K562 (cell line): ENCODE data around the gene FAM240A. TPM values are rescaled to one million over a fixed set of nuclear protein-coding genes. Genes with fewer than 3 reads are reported as not detected.

Source experiments
- BRD9 ChIP-seq: fragments of 450-650 bp; IDR thresholded peaks from 2 replicates; pipeline ENCODE4 v1.6.1; 2018; ENCODE audit warnings: low read depth; ENCODE audit not compliant: partially characterized antibody
- CHD7 ChIP-seq: fragments of 200-600 bp; sonication (generic); IDR thresholded peaks from one replicate; pipeline ENCODE4 v1.6.1; 2012; ENCODE audit warnings: mild to moderate bottlenecking, low read depth, low read length, inconsistent platforms
- ETV1 ChIP-seq: fragments of 450-650 bp; conservative IDR thresholded peaks from 2 replicates; pipeline ENCODE4 v1.6.1; 2016; ENCODE audit warnings: missing genetic modification characterization, control low read depth, low read depth, missing compliant biosample characterization
- FOXO4 ChIP-seq: fragments of 450-650 bp; formaldehyde crosslinking; IDR thresholded peaks from 2 replicates; pipeline ENCODE4 v1.4.0; 2020; ENCODE audit warnings: mild to moderate bottlenecking, moderate library complexity
- TOE1 ChIP-seq, 2 experiments: fragments of 450-650 bp in 1 of 2; sonication (generic) in 1 of 2; formaldehyde crosslinking in 1 of 2; IDR thresholded peaks; 2 replicates each; pipeline versions ENCODE4 v1.7.1 to v1.8.0; 2016 to 2022; ENCODE audit warnings: borderline replicate concordance in 2 of 2, mild to moderate bottlenecking in 2 of 2, antibody characterized with exemption in 1 of 2, inconsistent platforms in 1 of 2, low read depth in 1 of 2, missing genetic modification reagents in 1 of 2, moderate library complexity in 1 of 2
- ZBTB9 ChIP-seq: fragments of 450-650 bp; formaldehyde crosslinking; IDR thresholded peaks from 2 replicates; pipeline ENCODE4 v1.4.0; 2020; ENCODE audit warnings: mild to moderate bottlenecking, moderate library complexity
- ZNF12 ChIP-seq: sonication (generic); formaldehyde crosslinking; IDR thresholded peaks from 2 replicates; pipeline ENCODE4 v1.4.0; 2020; ENCODE audit warnings: mild to moderate bottlenecking, missing genetic modification reagents
- polyA plus RNA-seq, 8 experiments: library from polyadenylated mRNA; depleted of rRNA in 4 of 8; stranded (reverse) in 5 of 8; unstranded in 3 of 8; fragments of >200 nt; fragmentation: Nextera tagmentation in 2 of 8; fragmentation: Illumina TruSeq in 1 of 8; extraction: Ambion mirVana in 2 of 8; extraction: Trizol in 1 of 8; gene quantifications; 2 replicates each; pipeline versions ENCODE4 v1.2.1 to v1.2.3, GENCODE V29; 2011 to 2014; ENCODE audit warnings: inconsistent platforms in 1 of 8, missing spikeins in 1 of 8
- total RNA-seq, 7 experiments: library from RNA; depleted of rRNA in 6 of 7; stranded (reverse); fragments of >200 nt in 6 of 7; fragmentation: Illumina TruSeq in 2 of 7; extraction: Trizol in 2 of 7; gene quantifications; 2 replicates each; pipeline versions ENCODE4 v1.2.1 to v1.2.3, GENCODE V29; 2011 to 2021; ENCODE audit warnings: low replicate concordance in 1 of 7

The FAM240A gene
- total and polyA plus RNA-seq, 9 of the 15 experiments (the other 6 are each of a cell fraction or from before 2014, with no cell fraction given), result not detected

GRCh38 chr3:46629551-46630517, 17.5 kb downstream of the FAM240A start (continued):
- TF ChIP-seq FOXO4 (CRISPR knock-in tag) (no peak), TOE1 (IDR thresholded peaks at IDR 0.05; ENCODE audit: borderline replicate concordance) (peak; percentile 57; the same call in 1 of the 2 replicates), TOE1 (CRISPR knock-in tag; IDR thresholded peaks at IDR 0.05; ENCODE audit: borderline replicate concordance, low read depth) (no peak), ETV1 (tag) (peak; percentile 50; the same call in 1 of the 2 replicates), ZNF12 (CRISPR knock-in tag) (no peak), BRD9 (no peak), CHD7 (no peak), ZBTB9 (CRISPR knock-in tag) (peak; percentile 31; the same call in 1 of the 2 replicates)
